ENCODE data around the gene INPP5D.

- TF ChIP-seq CTCF (IDR thresholded peaks at IDR 0.05; ENCODE audit: low read depth, low read length) (no peak), EZH2phosphoT487 (IDR thresholded peaks at IDR 0.05; ENCODE audit: low read depth) (no peak)
These were observed 142.9 kb downstream of the INPP5D start for GRCh38 chr2:233203060-233203459.

All from OCI-LY3 (cell line).